HG03378 (cell line): ENCODE measurements around the gene KCNJ18.
"Not testable (repeated sequence)": the region's sequence is repeated elsewhere in the genome, so short reads cannot be mapped to it uniquely, and the experiment has no call there.

Source experiments
- ATAC-seq: cut with Tn5 transposase; IDR thresholded peaks from one replicate; pipeline ENCODE4 v1.9.1; 2021; ENCODE audit warnings: mild to moderate bottlenecking, moderate library complexity; ENCODE audit not compliant: unreplicated experiment

The KCNJ18 gene

GRCh38 chr17:21749696-21750531 lies 57.6 kb downstream of the KCNJ18 start:
- not testable (repeated sequence) for ATAC-seq

GRCh38 chr17:21751111-21751510 lies 58.8 kb downstream of the KCNJ18 start:
- ATAC-seq = not testable (repeated sequence)
